NCI-H69 (cell line): ENCODE measurements around the gene TMTC1.

Source experiments
- DNase-seq: peaks from one replicate; lab custom pipeline; 2025; lab: John Stamatoyannopoulos, UW

The TMTC1 gene

DNA sequence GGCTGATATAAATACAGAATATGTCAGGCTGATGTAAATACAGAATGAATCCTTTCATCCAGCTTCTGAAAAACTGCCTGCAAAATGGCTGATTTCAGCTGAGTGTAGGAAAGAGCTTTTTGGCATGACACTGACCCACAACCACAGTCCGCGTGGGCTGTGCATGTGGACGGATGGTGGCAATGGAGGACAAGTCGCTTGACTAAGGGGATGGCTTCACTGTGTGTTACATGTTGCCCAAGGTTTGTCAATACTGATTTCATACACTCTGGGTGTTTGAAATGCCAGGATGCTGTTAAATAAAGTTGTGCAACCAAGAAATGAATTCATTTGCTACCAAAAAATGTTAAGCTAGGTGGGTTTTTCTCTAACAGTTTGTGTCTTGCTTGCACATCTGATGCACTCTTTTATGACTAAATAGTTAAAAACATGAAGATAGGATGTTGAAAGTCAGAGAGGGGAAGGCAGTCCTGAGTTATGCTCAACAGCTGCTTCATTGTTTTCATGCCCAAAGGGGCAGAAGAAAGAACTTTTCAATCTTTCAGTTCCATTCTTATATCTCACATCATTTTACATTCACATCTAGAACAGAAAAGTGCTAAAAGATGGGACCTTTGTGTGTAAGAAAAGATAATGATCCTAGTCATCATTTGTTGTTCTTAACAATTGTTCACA lies 249.8 kb downstream of the TMTC1 start:
- no peak for DNase-seq

DNA sequence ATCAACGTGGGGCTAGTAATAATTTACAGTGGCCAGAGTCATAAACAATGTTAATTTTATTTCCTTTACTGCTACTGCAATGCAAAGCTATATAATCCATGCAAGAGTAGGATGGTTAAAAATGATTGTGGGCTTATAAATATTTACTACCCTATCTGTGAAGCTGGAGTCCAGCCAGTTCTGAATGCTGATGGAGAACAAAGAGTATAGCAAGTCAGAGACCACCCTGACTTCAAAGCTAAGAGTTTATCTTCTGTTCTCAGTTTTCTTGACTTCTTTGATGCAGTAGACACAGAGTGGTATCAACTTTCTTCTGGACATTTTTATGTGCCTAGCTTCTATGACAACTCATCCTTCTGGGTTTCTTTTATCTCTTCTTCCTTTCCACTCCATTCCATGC lies 252.3 kb downstream of the TMTC1 start:
- DNase-seq, result no peak

DNA sequence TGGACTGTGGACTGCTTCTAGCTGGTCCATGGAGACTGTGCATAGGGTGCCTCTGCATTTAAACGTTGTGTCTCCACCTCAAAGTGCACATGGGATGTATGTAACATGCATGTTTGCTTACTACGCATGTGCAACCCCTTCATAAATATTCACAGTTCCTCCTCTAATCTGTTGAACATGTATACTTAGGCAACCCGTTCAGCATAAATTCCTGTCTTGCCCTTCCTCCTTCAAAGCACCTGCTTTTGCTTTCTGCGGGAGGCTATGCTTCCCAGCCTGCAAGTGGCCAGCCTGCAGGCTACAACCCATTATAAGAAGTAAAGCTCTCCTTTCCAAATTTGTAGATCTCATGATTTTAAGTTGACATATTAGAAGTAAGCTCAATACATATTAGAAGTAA lies 253.3 kb downstream of the TMTC1 start:
- DNase-seq, result no peak

DNA sequence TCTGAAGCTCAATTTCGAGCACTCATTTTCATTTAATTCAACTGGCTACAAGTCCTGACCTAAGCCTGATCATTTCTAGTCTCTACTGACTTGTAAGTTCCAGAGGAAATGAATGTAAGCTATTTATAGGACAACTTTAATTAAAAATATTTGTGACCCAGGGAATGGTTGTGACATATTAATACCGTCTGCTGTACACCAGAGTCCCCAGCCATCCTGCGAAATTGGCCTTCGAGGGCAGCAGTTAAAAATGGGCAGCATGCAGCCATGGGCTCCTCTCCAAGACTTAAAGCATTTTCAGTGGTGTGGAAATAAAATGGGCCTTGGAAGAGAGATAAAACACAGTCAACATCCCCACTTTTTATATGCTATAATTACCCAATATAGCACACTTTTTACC lies 255.6 kb downstream of the TMTC1 start:
- no peak for DNase-seq

DNA sequence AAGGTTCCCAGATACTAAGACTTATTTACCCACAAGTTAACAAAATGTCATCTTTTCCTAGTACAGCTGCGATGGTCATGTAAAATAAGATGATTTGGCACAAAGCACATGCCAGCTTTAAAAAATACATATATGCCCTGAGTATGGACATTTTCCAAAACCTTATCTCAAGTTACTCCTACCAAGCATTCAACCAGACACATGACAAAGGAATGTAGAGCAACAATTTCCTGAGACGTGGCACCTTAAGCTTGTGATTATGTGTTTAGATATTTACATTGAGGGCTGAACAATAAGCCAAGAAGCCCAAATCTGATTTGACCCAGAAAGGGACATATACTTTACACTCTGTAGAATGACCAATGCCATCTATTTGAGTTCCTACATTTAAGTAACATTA lies 261.8 kb downstream of the TMTC1 start:
- no peak for DNase-seq

DNA sequence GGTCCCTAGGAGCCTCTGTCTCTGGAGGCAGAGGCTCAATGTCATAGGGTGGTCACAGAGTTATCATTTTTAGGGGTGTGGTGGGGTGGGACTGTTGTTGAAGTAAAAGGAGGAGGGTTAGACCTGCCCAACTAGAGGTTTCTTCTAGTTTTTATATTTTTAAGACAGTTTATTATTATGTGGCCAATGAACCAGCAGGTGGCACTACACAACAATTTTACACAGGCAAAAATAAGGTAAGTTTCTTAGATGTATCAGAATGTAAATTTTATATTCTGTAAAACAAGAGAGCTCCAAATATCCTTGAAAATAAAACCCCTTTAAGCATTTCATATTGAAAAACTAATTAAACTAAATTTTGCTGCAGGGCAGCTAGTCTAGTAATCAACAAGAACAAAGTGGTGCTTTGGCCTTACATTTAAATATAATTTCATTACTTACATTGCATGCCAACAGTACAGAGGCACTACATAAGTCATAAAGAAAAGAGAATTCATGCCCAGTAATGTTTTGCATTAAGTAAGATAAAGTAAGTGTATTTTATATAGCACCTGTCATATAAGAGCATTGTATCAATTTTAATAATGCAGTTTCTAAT lies 264.1 kb downstream of the TMTC1 start:
- peak; percentile 9 for DNase-seq

DNA sequence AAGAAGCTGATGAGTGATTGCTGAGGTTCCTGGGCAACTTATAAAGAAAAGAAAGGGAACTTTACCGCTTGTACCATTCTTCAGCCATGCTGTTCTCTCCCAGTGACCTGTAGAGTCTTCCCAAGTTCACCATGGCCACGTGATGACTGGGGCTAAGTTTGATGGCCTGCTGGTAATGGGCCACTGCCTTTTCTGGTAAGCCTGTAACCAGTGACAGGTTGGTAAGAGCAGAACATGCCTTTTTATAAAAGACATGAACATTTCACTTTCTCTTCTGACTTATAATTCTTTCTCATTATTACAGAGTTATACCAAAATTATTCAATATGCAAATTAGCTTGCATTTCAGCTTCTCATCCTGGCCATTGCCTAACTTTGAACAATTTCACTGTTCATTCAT lies 265.3 kb downstream of the TMTC1 start:
- no peak for DNase-seq

DNA sequence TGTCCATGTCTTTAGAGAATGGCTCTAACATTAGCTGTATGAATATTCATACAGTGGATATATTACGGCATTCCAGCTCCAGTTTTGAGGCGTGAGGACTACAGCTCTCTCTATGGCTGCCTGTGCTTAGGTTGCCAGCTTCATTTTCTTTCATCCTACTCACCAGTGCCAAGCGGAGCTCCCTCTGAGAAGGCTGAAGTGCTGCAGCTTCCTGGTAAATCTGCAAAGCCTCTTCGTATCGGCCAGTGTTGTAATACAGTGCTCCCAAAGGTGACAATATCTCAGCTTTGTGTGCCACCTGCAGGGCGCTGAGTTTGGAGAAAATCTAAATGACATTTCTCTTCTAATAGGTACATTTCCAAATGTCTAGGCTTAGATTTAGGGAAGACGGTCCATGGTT lies 266.5 kb downstream of the TMTC1 start:
- DNase-seq, result no peak

DNA sequence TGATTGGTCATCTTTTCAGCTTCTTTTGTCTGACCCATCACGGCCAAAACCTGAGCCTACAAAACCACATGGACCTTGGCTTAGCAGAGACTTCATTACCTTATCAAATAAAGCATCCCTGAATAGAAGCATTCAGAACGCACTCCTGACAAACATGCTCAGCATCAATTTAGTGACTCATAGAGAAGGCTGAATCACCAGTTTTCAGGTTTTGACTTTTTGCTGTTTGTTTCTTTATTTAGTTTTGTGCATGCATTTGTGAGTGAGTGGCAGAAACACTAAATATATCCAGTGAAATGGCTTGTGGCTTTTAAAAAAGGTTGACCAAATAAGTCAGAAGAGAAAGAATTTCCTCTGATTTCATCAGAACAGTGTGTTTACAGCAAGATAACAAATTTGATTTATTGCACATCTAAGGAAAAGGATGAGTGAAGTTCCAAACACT lies 267.3 kb downstream of the TMTC1 start:
- no peak for DNase-seq

DNA sequence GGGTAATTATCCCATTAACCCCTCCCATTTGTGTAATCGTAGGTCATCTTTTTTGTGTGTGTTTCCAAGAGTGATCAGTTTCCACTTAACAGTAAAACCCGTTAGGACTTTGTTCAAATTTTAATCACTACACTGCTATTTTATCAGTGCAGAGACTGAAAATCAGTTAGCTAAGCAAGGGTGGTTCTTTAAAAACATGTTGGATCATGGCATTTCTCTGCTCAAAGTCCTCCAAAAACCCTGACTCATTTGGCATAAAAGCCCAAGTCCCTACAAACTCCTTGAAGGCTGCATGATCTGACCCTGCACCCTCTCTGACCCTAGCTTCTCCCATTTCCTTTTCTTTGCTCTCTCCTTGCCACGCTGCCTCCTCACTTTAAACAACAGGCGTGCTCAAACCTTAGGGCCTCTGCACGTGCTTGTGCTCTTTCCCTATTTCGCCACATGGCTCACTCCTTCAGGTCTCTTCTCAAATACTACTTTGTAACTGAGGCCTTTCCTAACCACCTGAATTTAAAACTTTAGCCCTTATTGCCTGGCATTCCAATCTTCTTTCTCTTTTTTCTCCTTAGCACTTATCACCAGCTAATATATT lies 273.1 kb downstream of the TMTC1 start:
- no peak for DNase-seq

DNA sequence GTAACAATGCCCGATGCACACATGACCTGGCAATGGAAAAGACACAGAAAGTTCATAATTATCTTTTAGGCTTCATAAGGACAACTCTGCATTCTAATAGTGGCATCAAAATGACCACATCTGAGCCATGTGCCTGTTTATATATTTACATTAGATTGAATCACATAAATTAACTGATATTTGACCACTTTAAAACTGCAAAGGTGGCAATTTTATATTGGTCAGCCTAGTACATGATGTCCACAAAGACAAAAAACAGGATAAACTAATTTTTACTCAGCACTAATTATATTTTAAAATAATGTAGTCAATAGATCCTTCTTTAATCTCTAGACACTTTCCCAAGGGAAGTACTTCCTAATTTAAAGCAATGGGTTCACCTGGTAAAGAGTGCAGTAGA lies 274.2 kb downstream of the TMTC1 start:
- DNase-seq, result no peak

DNA sequence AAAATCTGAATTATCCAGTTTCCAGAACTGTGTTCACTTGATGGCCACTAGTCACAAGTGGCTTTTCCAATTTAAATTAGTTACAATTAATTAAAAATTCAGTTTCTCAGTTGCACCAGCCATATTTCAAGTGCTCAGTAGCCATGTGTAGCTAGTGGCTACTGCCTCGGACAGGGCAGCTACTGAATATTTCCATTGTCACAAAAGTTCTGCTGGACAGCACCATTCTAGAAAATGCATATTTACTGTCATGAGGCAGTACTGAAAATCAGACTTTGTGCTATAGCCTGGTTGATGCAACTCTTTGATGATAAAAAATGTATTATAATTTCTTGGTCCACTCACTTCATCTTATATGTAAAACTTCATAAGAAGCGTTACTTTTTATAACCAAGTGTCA lies 274.8 kb downstream of the TMTC1 start:
- DNase-seq, result no peak

DNA sequence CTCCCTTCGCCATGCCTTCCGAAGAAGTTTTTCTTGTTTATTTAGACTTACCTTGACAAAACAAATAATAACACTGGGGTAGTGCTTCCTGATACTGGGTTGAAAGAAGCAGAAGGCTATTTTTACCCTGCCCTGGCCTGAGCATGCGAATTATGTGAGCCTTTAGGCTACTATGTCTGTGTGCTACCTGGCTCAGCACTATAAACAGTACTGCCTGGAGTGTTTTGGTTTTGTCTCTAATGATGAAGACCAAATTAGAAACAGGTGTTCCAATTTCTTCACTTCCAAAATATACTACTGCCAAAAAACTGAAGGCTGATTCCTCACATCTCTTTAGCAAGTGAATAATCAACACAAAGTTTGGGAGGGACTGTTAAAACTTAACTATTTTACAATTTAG lies 278.6 kb downstream of the TMTC1 start:
- no peak for DNase-seq

DNA sequence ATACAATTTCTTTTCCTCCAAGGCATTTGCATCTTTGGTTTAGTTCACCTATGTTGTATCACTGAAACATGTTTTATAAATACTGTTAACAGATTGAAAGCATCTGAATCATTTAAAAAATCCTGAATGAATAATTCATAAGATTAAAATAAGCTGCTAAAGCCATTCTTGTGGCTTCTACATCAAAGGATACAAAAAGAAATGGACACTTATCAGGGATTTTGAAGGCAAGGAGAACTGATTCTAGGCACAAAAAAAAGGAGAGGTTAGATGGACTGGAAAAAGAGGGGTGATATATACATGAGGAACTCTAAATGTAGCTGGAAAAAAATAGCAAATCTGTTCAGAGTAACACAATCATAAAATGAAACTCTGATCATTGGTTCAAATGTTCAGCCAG lies 280.5 kb downstream of the TMTC1 start:
- no peak for DNase-seq

DNA sequence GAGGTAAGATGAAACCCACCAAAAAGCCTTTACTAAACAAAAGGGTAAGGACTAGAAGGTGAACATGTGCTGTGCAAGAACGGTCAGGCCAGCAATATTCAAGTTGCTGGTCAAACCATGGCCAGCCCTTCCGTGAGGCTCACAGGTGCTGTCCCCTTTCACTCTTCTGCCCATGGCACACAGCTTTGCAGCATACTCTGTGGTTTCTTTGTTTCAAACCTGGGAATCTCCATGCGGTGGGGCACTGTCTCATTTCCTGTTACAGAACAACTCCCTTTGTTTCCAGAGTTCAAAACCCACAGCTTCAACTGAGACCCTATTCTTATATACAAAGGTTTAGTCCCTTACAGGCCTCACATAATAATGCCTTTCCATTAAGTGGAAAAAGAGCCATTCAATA lies 284.5 kb downstream of the TMTC1 start:
- no peak for DNase-seq

DNA sequence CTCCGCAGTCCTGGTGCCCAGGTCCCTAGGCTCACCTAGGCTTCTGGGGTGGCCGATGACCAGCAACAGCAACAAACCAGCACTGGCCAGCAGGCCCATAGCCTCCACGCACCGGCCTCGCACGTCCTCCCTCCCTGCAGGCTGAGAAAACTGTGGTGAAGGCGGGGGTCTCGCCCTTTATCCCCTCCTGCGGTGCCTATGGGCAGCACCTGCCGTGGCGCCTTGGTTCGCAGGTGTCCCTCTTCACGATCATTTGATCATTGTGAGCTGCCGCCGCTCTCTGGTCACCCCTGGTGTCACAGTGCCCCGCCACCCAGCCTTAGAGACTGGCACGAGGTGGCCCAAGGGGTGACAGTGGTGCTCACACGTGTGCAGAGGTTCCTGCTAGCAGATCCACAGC lies 286.2 kb downstream of the TMTC1 start, which contains the start of gene OVCH1:
Gene OVCH1 (minus strand): TSS at position 99 of the 400 bp plus-strand sequence. CDS start 0 bp downstream, at position 99.
- no peak for DNase-seq

DNA sequence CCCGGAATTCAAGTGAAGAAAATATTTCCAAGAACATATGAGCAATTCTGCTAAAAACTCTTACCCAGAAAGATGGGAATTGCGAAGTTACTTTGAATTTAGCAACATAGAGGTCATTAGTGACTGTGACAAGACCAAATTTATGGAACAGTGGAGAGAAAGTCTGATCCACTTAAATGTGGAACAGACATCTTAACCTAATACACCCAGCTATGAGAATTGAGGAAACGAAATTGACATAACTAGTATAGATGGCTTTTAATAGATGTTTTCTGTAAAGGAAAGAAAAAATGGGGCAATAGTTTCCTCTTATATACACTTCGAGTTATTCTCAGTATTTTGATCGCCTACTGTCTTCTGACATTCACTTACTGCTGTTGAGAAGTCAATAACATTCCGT lies 290.9 kb downstream of the TMTC1 start:
- DNase-seq, result no peak

DNA sequence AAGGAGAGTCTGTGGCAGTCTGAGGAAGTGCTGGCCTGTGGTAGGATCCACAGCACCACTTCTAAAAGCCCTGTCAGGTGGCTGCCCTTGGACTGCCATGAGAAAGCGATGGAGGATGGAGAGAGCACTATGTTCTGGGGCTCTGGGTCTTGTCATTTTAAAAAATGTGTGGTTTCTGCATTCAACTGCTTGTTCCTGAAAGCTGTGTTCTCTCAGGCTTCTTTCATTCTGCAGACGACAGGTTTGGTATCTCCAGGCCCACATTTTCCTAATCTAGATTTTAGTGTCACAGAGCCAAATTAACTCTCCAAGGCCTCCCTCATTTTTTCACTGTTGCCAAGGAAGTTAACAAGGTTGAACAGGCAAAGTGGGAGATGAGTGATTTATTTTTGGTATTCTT lies 296.8 kb downstream of the TMTC1 start:
- DNase-seq, result no peak

DNA sequence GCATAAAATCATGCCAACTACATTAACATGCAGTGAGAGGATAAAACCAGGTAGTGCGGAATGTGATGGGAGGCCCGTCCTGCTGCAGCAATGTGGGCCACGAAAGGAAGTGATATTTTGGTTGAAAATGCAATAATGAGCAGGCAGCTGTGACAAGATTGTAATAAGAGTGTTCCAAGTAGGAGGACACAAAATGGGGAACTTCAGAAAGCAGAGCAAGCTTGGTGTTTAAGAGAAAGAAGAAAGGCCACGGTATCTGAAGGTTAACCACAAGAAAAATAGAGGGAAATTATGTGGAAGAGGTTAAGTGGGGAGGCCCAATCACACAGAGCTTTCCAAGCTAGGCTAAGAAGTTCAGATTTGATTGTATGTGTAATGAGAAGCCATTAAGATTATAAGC lies 320.5 kb downstream of the TMTC1 start:
- no peak for DNase-seq

DNA sequence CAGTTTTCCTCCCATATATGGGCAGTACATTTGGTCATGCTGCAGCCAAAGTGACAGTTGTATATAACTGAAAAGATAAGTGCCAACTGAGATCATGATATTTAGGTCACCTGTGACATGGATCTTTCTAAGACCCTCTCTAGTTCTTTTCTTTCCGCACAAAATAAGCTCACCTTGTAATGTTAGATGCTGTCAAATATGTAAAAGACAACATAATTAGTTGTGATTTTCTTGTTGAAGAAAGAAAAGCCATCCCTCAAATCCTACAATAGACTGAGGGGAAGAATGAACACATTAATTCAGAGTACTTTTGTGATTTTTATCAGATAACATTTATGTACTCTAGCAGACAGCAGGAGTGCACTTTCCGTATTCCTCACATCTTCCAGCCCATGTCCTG lies 323.7 kb downstream of the TMTC1 start:
- no peak for DNase-seq

DNA sequence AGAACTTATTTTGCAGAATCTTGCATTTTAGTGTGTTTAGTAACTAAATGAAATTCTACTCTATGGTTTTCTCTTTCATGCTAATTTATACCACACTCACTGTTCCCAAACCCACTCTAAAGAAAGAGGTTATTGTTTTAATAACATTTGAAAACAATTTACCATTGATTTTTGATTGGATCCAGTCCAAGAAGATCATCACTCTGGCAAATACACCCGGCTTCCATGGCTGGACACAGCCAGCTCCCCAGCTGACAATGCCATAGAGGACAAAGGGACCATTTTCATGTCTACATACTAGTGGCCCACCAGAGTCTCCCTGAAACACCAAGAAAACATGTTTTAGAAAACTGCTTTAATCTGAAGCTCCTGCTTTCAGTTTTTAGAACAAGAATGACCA lies 328.7 kb downstream of the TMTC1 start:
- DNase-seq, result no peak

DNA sequence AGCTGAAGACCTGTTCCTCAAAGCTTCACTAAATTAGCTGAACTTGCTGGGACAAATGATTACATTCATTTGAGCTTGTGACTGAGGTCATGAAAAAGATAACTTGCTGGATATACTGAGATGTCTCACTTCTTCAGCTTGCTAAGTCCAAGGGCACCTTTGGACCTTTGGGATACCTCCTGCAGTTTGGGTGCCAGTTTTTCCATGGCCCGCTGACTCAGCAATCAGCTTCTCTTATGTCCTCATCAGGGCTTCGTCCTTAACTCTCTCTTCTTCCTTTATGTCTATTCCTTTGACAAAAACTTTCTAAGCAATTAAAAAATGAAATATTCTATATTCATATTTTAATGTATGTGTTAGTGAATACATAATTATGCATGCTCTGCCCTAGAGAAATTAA lies 331.9 kb downstream of the TMTC1 start:
- no peak for DNase-seq
